ENCODE results near the gene ING5. TPM values are rescaled to one million over a fixed set of nuclear protein-coding genes. Genes with fewer than 3 reads are reported as not detected.

ING5 gene
- total RNA-seq, 2 donors from 2014 or later = 21.9 to 32.7 TPM

DNA sequence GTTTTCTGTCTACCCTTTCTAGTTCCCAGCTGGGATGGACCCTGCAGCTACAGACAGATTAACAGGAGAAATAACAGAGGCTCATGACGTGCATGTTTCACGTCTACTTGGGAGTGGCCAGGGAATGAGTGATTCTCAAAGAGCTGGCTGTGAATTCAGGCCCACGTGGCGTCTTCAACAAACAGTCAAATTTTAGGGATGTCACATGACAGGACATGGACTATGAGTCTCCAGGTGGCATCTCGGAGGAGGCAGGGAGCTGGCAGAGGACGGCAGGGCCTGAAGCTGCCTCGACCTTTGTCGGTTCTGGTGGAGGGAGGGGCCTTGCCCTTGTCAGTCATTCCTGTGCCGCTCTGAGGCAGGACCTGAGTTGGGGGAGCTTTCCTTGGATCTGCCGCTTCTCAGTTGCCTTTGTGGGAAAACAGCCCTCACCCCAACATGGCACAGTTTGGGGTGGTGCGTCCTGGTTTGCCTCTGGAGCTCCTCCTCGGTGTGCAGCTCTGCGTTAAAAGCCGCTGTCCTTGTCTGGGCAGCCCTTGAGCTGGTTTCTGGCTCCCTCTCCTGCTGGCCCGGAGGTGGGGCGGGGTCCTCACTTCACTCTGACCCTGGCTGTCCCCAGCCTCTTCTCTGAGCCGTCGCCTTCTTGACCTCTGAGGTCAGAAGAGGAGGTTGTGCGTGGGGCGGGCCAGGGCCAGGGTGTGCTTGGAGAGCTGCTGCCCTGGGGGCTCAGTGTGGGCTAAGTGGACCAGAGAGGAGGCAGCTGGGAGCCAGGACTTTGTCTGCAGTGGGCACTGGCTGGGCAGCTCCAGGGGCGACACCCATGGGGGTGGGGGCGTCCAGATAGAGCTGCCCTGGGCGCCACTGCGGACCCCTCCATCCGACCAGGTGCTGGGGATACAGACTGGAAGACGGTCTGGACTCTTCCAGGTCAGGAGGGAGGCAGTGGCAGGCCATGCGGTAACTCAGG lies 62.7 kb downstream of the ING5 start:
- no peak for DNase-seq (ENCODE audit: low spot score)
- H3K4me3 ChIP-seq = no peak overlapping the region
- no peaks in the 10 kb centered on the region for H3K9me3 ChIP-seq
- TF ChIP-seq, protein P1, sequence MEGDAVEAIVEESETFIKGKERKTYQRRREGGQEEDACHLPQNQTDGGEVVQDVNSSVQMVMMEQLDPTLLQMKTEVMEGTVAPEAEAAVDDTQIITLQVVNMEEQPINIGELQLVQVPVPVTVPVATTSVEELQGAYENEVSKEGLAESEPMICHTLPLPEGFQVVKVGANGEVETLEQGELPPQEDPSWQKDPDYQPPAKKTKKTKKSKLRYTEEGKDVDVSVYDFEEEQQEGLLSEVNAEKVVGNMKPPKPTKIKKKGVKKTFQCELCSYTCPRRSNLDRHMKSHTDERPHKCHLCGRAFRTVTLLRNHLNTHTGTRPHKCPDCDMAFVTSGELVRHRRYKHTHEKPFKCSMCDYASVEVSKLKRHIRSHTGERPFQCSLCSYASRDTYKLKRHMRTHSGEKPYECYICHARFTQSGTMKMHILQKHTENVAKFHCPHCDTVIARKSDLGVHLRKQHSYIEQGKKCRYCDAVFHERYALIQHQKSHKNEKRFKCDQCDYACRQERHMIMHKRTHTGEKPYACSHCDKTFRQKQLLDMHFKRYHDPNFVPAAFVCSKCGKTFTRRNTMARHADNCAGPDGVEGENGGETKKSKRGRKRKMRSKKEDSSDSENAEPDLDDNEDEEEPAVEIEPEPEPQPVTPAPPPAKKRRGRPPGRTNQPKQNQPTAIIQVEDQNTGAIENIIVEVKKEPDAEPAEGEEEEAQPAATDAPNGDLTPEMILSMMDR (IDR thresholded peaks at IDR 0.05) = no peak
- H3K27ac ChIP-seq = no peak overlapping the region
- H3K27me3 ChIP-seq = no peaks in the 10 kb centered on the region
- no peaks in the 10 kb centered on the region for H3K4me1 ChIP-seq
- H3K36me3 ChIP-seq = no peaks in the 10 kb centered on the region

DNA sequence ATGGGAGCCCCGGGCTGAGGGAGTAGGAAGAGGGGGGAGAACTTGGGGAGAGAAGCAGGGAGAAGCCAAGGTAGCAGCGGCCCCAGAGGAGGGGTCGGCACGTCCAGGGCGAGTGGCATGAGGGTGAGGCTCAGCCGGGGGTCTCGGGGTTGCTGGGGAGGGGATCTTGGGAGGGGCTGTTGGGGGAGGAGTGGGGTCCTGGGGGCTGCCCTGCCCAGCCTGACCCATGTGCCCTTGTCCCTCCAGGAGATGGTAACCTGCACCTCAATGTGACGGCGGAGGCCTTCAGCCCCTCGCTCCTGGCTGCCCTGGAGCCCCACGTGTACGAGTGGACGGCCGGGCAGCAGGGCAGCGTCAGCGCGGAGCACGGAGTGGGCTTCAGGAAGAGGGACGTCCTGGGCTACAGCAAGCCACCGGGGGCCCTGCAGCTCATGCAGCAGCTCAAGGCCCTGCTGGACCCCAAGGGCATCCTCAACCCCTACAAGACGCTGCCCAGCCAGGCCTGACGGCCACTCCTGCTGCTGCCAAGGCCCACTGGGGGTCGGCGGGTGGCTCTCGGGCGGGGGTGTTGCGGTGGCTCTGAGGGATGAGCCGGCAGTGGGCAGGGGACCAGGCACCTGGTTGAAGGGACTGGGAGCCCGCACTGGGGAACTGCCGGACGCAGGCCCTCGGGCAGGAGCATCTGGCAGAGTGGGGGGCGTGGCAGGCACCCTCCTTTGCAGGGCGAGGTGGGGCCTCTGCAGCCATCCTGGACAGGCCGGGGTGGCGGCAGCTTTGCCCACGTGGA lies 65.8 kb downstream of the ING5 start:
- Histone ChIP-seq H3K27ac (no peak overlapping the region), H3K36me3 (no peaks in the 10 kb centered on the region), H3K9me3 (no peaks in the 10 kb centered on the region), H3K4me1 (no peaks in the 10 kb centered on the region), H3K27me3 (no peaks in the 10 kb centered on the region), H3K4me3 (no peak overlapping the region)
- TF ChIP-seq, protein P1 (IDR thresholded peaks at IDR 0.05) = no peak
- DNase-seq (ENCODE audit: low spot score) = no peak

- TF ChIP-seq, protein P1 (IDR thresholded peaks at IDR 0.05) = no peak
- no peak for DNase-seq (ENCODE audit: low spot score)
- no peaks in the 10 kb centered on the region for H3K27me3 ChIP-seq
- no peak overlapping the region for H3K27ac ChIP-seq
- no peaks in the 10 kb centered on the region for H3K9me3 ChIP-seq
- H3K4me1 ChIP-seq = no peaks in the 10 kb centered on the region
- no peak overlapping the region for H3K4me3 ChIP-seq
- no peaks in the 10 kb centered on the region for H3K36me3 ChIP-seq
These were observed 66.4 kb downstream of the ING5 start for GRCh38 chr2:241768251-241768711.

DNA sequence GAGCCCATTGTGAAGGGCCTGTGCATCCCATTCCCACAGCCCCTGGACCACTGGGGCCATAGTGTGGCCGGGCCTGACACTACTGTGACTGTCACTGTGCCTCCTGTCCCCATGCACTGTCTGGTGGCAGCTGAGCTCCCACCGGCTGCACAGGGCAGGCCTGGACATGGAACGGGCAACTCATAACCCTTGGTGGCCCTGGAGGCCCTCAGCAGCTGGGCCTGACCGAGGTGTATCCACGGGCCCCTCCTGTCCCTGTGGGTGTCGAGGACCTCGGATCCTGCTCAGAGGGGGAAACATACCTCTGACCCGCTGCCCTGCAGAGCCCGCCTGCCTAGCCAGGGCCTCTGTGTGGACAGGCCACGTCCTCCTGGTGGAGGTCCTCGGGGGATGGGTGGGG lies 67.0 kb downstream of the ING5 start:
- H3K27ac ChIP-seq = no peak overlapping the region
- no peaks in the 10 kb centered on the region for H3K4me1 ChIP-seq
- no peaks in the 10 kb centered on the region for H3K36me3 ChIP-seq
- no peak for DNase-seq (ENCODE audit: low spot score)
- no peak overlapping the region for H3K4me3 ChIP-seq
- H3K27me3 ChIP-seq = no peaks in the 10 kb centered on the region
- H3K9me3 ChIP-seq = no peaks in the 10 kb centered on the region
- TF ChIP-seq, protein P1 (IDR thresholded peaks at IDR 0.05) = no peak

DNA sequence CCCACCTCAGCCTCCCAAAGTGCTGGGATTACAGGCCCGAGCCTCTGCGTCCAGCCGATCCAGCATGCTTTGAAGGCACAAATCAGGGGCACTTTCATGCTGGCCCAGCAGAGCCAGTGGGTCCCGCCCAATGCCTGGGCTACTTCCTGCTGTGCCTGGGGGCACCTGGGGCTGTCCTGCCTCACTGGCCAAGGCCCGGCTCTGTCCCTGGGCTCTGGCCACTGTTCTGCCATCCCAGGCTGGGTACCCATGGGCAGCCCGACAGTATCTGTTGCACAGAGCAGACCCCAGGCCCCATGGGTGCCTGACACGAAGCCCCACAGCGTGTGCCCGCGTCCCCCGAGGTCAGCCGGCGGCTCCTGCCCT lies 68.0 kb downstream of the ING5 start:
- DNase-seq (ENCODE audit: low spot score) = no peak
- H3K27me3 ChIP-seq = no peaks in the 10 kb centered on the region
- TF ChIP-seq, protein P1 (IDR thresholded peaks at IDR 0.05) = no peak
- H3K4me1 ChIP-seq = no peaks in the 10 kb centered on the region
- no peaks in the 10 kb centered on the region for H3K36me3 ChIP-seq
- no peak overlapping the region for H3K27ac ChIP-seq
- H3K9me3 ChIP-seq = no peaks in the 10 kb centered on the region
- no peak overlapping the region for H3K4me3 ChIP-seq
